Uterus (tissue), 2 donors: ENCODE data around the gene SEC14L3.

Source experiments
- CTCF ChIP-seq, 4 experiments: fragments of 200-600 bp in 2 of 4; fragments of 450-650 bp in 2 of 4; sonication (generic) in 2 of 4; IDR thresholded peaks; one replicate each; pipeline ENCODE4 v1.5.1; 2016 to 2019; ENCODE audit warnings: antibody characterized with exemption in 4 of 4, mild to moderate bottlenecking in 2 of 4, moderate library complexity in 1 of 4
- POLR2A ChIP-seq, 2 donors: fragments of 450-650 bp; IDR thresholded peaks; one replicate each; pipeline ENCODE4 v1.6.1; 2016; ENCODE audit warnings: antibody characterized with exemption in 2 of 2, mild to moderate bottlenecking in 1 of 2, moderate library complexity in 1 of 2

GRCh38 chr22:30514252-30514651, 42.4 kb upstream of the SEC14L3 start:
- no peak for TF ChIP-seq CTCF (IDR thresholded peaks at IDR 0.05)
- no peak for TF ChIP-seq POLR2A (IDR thresholded peaks at IDR 0.05)
